WTC11 (cell line): ENCODE results near the gene MRPL14. TPM values are rescaled to one million over a fixed set of nuclear protein-coding genes. Genes with fewer than 3 reads are reported as not detected.
A peak's percentile ranks its signal among the peaks of the same experiment; 100 is the strongest.

Experiments
- ATAC-seq: fragments of 200-7000 bp; cut with Tn5 transposase; 2 replicates; pipeline ENCODE4 v1.10.0; 2021; ENCODE audit warnings: mild to moderate bottlenecking, moderate library complexity
- CTCF ChIA-PET: fragments of 300-600 bp; sonication (Branson Sonifier 250); formaldehyde crosslinking; loops from one replicate; lab custom pipeline; 2021; ENCODE audit warnings: antibody characterized with exemption; lab: Charles Lee
- POLR2A ChIA-PET: fragments of 350-600 bp; sonication (Branson Sonifier 250); formaldehyde crosslinking; loops from one replicate; lab custom pipeline; 2021; ENCODE audit warnings: antibody characterized with exemption; lab: Charles Lee
- DNase-seq: peaks from one replicate; pipeline ENCODE4 v3.0.0; 2021; ENCODE audit warnings: low spot score
- H3K27ac Mint-ChIP-seq: 2 replicates; pipeline ENCODE4 v1.8.0; 2021; ENCODE audit warnings: mixed read lengths
- H3K27me3 Mint-ChIP-seq: 2 replicates; pipeline ENCODE4 v1.8.0; 2021; ENCODE audit warnings: low read depth, mild to moderate bottlenecking, moderate library complexity, mixed read lengths
- H3K36me3 Mint-ChIP-seq: 2 replicates; pipeline ENCODE4 v1.8.0; 2021; ENCODE audit warnings: mixed read lengths
- H3K4me1 Mint-ChIP-seq: 2 replicates; pipeline ENCODE4 v1.8.0; 2022; ENCODE audit warnings: mixed read lengths
- H3K4me3 Mint-ChIP-seq: 2 replicates; pipeline ENCODE4 v1.8.0; 2021; ENCODE audit warnings: mild to moderate bottlenecking, moderate library complexity, mixed read lengths
- H3K9me3 Mint-ChIP-seq: 2 replicates; pipeline ENCODE4 v1.8.0; 2021; ENCODE audit warnings: mixed read lengths
- CBFB ChIP-seq: sonication (generic); formaldehyde crosslinking; IDR thresholded peaks from 2 replicates; pipeline ENCODE4 v1.8.1; 2022; ENCODE audit warnings: mild to moderate bottlenecking, low read depth, missing genetic modification reagents
- FOXP1 ChIP-seq: sonication (generic); formaldehyde crosslinking; IDR thresholded peaks from 2 replicates; pipeline ENCODE4 v1.8.0; 2022; ENCODE audit warnings: missing genetic modification reagents, mild to moderate bottlenecking, moderate library complexity, borderline replicate concordance
- GABPB1 ChIP-seq: sonication (generic); formaldehyde crosslinking; IDR thresholded peaks from 2 replicates; pipeline ENCODE4 v1.8.1; 2023; ENCODE audit warnings: mild to moderate bottlenecking, missing genetic modification reagents
- HMGA2 ChIP-seq: fragments of 250-450 bp; sonication (Bioruptor Pico); IDR thresholded peaks from 2 replicates; pipeline ENCODE4 v1.4.0; 2021; ENCODE audit warnings: mild to moderate bottlenecking, moderate library complexity
- IRF1 ChIP-seq: sonication (generic); formaldehyde crosslinking; IDR thresholded peaks from 2 replicates; pipeline ENCODE4 v1.8.0; 2023; ENCODE audit warnings: missing genetic modification reagents
- JUN ChIP-seq: sonication (generic); formaldehyde crosslinking; IDR thresholded peaks from 2 replicates; pipeline ENCODE4 v1.8.0; 2023; ENCODE audit warnings: mild to moderate bottlenecking, missing genetic modification reagents
- MLX ChIP-seq: sonication (generic); formaldehyde crosslinking; IDR thresholded peaks from 2 replicates; pipeline ENCODE4 v1.8.1; 2023; ENCODE audit warnings: mild to moderate bottlenecking, missing genetic modification reagents, moderate library complexity
- NR2C2 ChIP-seq: sonication (generic); formaldehyde crosslinking; IDR thresholded peaks from 2 replicates; pipeline ENCODE4 v1.8.0; 2022; ENCODE audit warnings: mild to moderate bottlenecking, missing genetic modification reagents
- PRRX2 ChIP-seq: fragments of 250-450 bp; sonication (Bioruptor Pico); IDR thresholded peaks from 2 replicates; pipeline ENCODE4 v1.8.0; 2021; ENCODE audit warnings: mild to moderate bottlenecking
- RELA ChIP-seq: sonication (generic); formaldehyde crosslinking; IDR thresholded peaks from 2 replicates; pipeline ENCODE4 v1.8.1; 2022; ENCODE audit warnings: missing genetic modification reagents, mild to moderate bottlenecking, borderline replicate concordance
- SMAD4 ChIP-seq: sonication (generic); formaldehyde crosslinking; IDR thresholded peaks from 2 replicates; pipeline ENCODE4 v1.8.0; 2022; ENCODE audit warnings: mild to moderate bottlenecking, missing genetic modification reagents
- SOX15 ChIP-seq: fragments of 250-450 bp; sonication (Bioruptor Pico); IDR thresholded peaks from 2 replicates; pipeline ENCODE4 v1.9.0; 2021; ENCODE audit warnings: mild to moderate bottlenecking
- TEAD1 ChIP-seq: sonication (generic); formaldehyde crosslinking; IDR thresholded peaks from 2 replicates; pipeline ENCODE4 v1.8.0; 2022; ENCODE audit warnings: mild to moderate bottlenecking, missing genetic modification reagents
- TP53 ChIP-seq: sonication (generic); formaldehyde crosslinking; IDR thresholded peaks from 2 replicates; pipeline ENCODE4 v1.8.1; 2023; ENCODE audit warnings: mild to moderate bottlenecking, missing genetic modification reagents
- ZBTB21 ChIP-seq: sonication (generic); formaldehyde crosslinking; IDR thresholded peaks from 2 replicates; pipeline ENCODE4 v1.8.1; 2023; ENCODE audit warnings: mild to moderate bottlenecking, missing genetic modification reagents, borderline replicate concordance
- ZNF263 ChIP-seq: sonication (generic); formaldehyde crosslinking; IDR thresholded peaks from 2 replicates; pipeline ENCODE4 v1.8.1; 2022; ENCODE audit warnings: low read depth, mild to moderate bottlenecking, moderate library complexity, missing genetic modification reagents
- ZNF396 ChIP-seq: fragments of 250-450 bp; sonication (Bioruptor Pico); IDR thresholded peaks from 2 replicates; pipeline ENCODE4 v1.8.0; 2021; ENCODE audit warnings: mild to moderate bottlenecking, moderate library complexity, borderline replicate concordance
- ZNF423 ChIP-seq: fragments of 250-450 bp; sonication (Bioruptor Pico); IDR thresholded peaks from 2 replicates; pipeline ENCODE4 v2.1.2; 2022; ENCODE audit warnings: mild to moderate bottlenecking, moderate library complexity
- total RNA-seq: library from RNA; stranded (reverse); gene quantifications from 3 replicates; pipeline ENCODE4 v1.2.3, GENCODE V29; 2021
- TF ChIP-seq, protein P1 (sequence below): sonication (generic); formaldehyde crosslinking; IDR thresholded peaks from 2 replicates; pipeline ENCODE4 v1.8.1; 2022; ENCODE audit warnings: mild to moderate bottlenecking, missing genetic modification reagents, moderate library complexity, borderline replicate concordance
- TF ChIP-seq, protein P2 (sequence below): sonication (generic); formaldehyde crosslinking; IDR thresholded peaks from 2 replicates; pipeline ENCODE4 v1.8.1; 2022; ENCODE audit warnings: low read depth, mild to moderate bottlenecking, moderate library complexity, missing genetic modification reagents, borderline replicate concordance
- TF ChIP-seq, protein P3 (sequence below): sonication (generic); formaldehyde crosslinking; IDR thresholded peaks from 2 replicates; pipeline ENCODE4 v1.8.0; 2022; ENCODE audit warnings: mild to moderate bottlenecking, missing genetic modification reagents
- TF ChIP-seq, protein P4 (sequence below): fragments of 200-600 bp; IDR thresholded peaks from 2 replicates; pipeline ENCODE4 v1.8.0; 2022; ENCODE audit warnings: antibody characterized with exemption
- TF ChIP-seq, protein P5 (sequence below): sonication (generic); formaldehyde crosslinking; IDR thresholded peaks from 2 replicates; pipeline ENCODE4 v1.8.0; 2022; ENCODE audit warnings: mild to moderate bottlenecking, missing genetic modification reagents

MRPL14 gene
- total RNA-seq, 1 experiment from 2014 or later, result 74.2 TPM

- peak; percentile 47 for ATAC-seq
- H3K4me3 Mint-ChIP-seq, result no peak overlapping the region
- POLR2A ChIA-PET, result interaction anchor here (1.0 kb wide), 1 partner anchor 309 kb away, joined by 6 read pairs; the partner anchor contains the start of gene VEGFA
- H3K27me3 Mint-ChIP-seq, result no peaks in the 10 kb centered on the region
- no peak overlapping the region for H3K27ac Mint-ChIP-seq
- CTCF ChIA-PET, result interaction anchor here (0.5 to 4.5 kb wide), 95 partner anchors 9 to 503 kb away, joined by 3 to 52 read pairs (median 4); partner anchors contain the start of genes GTPBP2, POLH, RSPH9 and SLC35B2
- H3K36me3 Mint-ChIP-seq, result no peaks in the 10 kb centered on the region
- DNase-seq, result peak; percentile 86
- TF ChIP-seq HMGA2 (CRISPR knock-in tag), result no peak
- no peak for TF ChIP-seq RELA
- TF ChIP-seq CBFB (CRISPR knock-in tag), result no peak
- peak; percentile 44 for TF ChIP-seq ZNF423 (CRISPR knock-in tag)
- TF ChIP-seq, protein P1, sequence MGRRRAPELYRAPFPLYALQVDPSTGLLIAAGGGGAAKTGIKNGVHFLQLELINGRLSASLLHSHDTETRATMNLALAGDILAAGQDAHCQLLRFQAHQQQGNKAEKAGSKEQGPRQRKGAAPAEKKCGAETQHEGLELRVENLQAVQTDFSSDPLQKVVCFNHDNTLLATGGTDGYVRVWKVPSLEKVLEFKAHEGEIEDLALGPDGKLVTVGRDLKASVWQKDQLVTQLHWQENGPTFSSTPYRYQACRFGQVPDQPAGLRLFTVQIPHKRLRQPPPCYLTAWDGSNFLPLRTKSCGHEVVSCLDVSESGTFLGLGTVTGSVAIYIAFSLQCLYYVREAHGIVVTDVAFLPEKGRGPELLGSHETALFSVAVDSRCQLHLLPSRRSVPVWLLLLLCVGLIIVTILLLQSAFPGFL (CRISPR knock-in tag), result no peak
- TF ChIP-seq JUN (CRISPR knock-in tag), result no peak
- TF ChIP-seq, protein P2, sequence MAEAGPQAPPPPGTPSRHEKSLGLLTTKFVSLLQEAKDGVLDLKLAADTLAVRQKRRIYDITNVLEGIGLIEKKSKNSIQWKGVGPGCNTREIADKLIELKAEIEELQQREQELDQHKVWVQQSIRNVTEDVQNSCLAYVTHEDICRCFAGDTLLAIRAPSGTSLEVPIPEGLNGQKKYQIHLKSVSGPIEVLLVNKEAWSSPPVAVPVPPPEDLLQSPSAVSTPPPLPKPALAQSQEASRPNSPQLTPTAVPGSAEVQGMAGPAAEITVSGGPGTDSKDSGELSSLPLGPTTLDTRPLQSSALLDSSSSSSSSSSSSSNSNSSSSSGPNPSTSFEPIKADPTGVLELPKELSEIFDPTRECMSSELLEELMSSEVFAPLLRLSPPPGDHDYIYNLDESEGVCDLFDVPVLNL (CRISPR knock-in tag), result no peak
- TF ChIP-seq, protein P3, sequence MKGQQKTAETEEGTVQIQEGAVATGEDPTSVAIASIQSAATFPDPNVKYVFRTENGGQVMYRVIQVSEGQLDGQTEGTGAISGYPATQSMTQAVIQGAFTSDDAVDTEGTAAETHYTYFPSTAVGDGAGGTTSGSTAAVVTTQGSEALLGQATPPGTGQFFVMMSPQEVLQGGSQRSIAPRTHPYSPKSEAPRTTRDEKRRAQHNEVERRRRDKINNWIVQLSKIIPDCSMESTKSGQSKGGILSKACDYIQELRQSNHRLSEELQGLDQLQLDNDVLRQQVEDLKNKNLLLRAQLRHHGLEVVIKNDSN (CRISPR knock-in tag), result no peak
- TF ChIP-seq SOX15 (CRISPR knock-in tag), result no peak
- TF ChIP-seq IRF1, result no peak
- no peak for TF ChIP-seq NR2C2 (CRISPR knock-in tag)
- TF ChIP-seq FOXP1 (CRISPR knock-in tag), result no peak
- peak; percentile 69; the same call in 1 of the 2 replicates for TF ChIP-seq ZNF263 (CRISPR knock-in tag)
- TF ChIP-seq, protein P4, sequence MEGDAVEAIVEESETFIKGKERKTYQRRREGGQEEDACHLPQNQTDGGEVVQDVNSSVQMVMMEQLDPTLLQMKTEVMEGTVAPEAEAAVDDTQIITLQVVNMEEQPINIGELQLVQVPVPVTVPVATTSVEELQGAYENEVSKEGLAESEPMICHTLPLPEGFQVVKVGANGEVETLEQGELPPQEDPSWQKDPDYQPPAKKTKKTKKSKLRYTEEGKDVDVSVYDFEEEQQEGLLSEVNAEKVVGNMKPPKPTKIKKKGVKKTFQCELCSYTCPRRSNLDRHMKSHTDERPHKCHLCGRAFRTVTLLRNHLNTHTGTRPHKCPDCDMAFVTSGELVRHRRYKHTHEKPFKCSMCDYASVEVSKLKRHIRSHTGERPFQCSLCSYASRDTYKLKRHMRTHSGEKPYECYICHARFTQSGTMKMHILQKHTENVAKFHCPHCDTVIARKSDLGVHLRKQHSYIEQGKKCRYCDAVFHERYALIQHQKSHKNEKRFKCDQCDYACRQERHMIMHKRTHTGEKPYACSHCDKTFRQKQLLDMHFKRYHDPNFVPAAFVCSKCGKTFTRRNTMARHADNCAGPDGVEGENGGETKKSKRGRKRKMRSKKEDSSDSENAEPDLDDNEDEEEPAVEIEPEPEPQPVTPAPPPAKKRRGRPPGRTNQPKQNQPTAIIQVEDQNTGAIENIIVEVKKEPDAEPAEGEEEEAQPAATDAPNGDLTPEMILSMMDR, result peak; percentile 83
- TF ChIP-seq, protein P5, sequence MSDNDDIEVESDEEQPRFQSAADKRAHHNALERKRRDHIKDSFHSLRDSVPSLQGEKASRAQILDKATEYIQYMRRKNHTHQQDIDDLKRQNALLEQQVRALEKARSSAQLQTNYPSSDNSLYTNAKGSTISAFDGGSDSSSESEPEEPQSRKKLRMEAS, result no peak
- no peak for TF ChIP-seq MLX (CRISPR knock-in tag)
- TF ChIP-seq PRRX2, result no peak
- TF ChIP-seq ZNF396, result no peak
- no peak for TF ChIP-seq TP53
- TF ChIP-seq TEAD1 (CRISPR knock-in tag), result no peak
- no peak for TF ChIP-seq SMAD4
- no peak for TF ChIP-seq ZBTB21
- TF ChIP-seq GABPB1, result peak; percentile 43; the same call in 1 of the 2 replicates
- TF ChIP-seq, all 79 proteins: peak for 4
- no peaks in the 10 kb centered on the region for H3K9me3 Mint-ChIP-seq
- H3K4me1 Mint-ChIP-seq, result peaks cover 29% of the 10 kb centered on the region
Observed at GRCh38 chr6:44078827-44079671, 48.2 kb downstream of the MRPL14 start.
